Peyer's patch (tissue), 4 donors: ENCODE results near the gene PSRC1. TPM values are rescaled to one million over a fixed set of nuclear protein-coding genes. Genes with fewer than 3 reads are reported as not detected.

Experiments
- DNase-seq, 3 donors: peaks; one replicate each; pipeline ENCODE4 v3.0.0-alpha.2; 2017 to 2019
- H3K27ac ChIP-seq, 4 donors: fragments of 200-600 bp; sonication (generic); one replicate each; pipeline ENCODE4 v1.5.1; 2016 to 2019
- H3K27me3 ChIP-seq, 2 donors: fragments of 200-600 bp; sonication (generic); one replicate each; pipeline ENCODE4 v1.5.1; 2019
- H3K36me3 ChIP-seq, 3 donors: fragments of 200-600 bp; sonication (generic); one replicate each; pipeline ENCODE4 v1.5.1; 2016 to 2019
- H3K4me1 ChIP-seq, 4 donors: fragments of 200-600 bp; sonication (generic); one replicate each; pipeline ENCODE4 v1.5.1; 2016 to 2019
- H3K4me3 ChIP-seq, 4 donors: fragments of 200-600 bp; sonication (generic); 1 replicate in 3 of 4; 2 replicates in 1 of 4; pipeline ENCODE4 v1.5.1; 2016 to 2019; ENCODE audit warnings: mild to moderate bottlenecking in 1 of 4
- H3K9me3 ChIP-seq, 4 donors: fragments of 200-600 bp; sonication (generic); one replicate each; pipeline ENCODE4 v1.5.1; 2016 to 2019; ENCODE audit warnings: mild to moderate bottlenecking in 1 of 4
- CTCF ChIP-seq, 6 experiments: fragments of 450-650 bp in 4 of 6; fragments of 200-600 bp in 2 of 6; sonication (generic) in 1 of 6; IDR thresholded peaks; one replicate each; pipeline ENCODE4 v1.5.1; 2017 to 2019; ENCODE audit warnings: antibody characterized with exemption in 6 of 6, mild to moderate bottlenecking in 3 of 6, moderate library complexity in 1 of 6
- POLR2A ChIP-seq, 2 donors: fragments of 450-650 bp; IDR thresholded peaks; one replicate each; pipeline ENCODE4 v1.5.1; 2017; ENCODE audit warnings: antibody characterized with exemption in 2 of 2, mild to moderate bottlenecking in 2 of 2, moderate library complexity in 2 of 2
- total RNA-seq, 4 donors: library from RNA; depleted of rRNA; stranded (reverse); fragments of >200 nt; gene quantifications; one replicate each; pipeline ENCODE4 v1.1.0, GENCODE V29; 2016

PSRC1 gene
- total RNA-seq, 4 donors from 2014 or later, result 3.5 to 8.3 (median 4.5) TPM

- Histone ChIP-seq H3K27me3 (no peaks in the 10 kb centered on the region), H3K4me3 (peak overlapping the region in 2 of 4 donors; percentile 82), H3K9me3 (no peaks in the 10 kb centered on the region), H3K4me1 (peaks cover 0 to 36% (median 8%) of the 10 kb centered on the region in 4 donors), H3K36me3 (no peaks in the 10 kb centered on the region), H3K27ac (no peak overlapping the region)
- DNase-seq, result no peak
- TF ChIP-seq POLR2A (IDR thresholded peaks at IDR 0.05), result no peak
- no peak for TF ChIP-seq CTCF (IDR thresholded peaks at IDR 0.05)
These were observed 32.3 kb downstream of the PSRC1 start for GRCh38 chr1:109250454-109251276.

- H3K9me3 ChIP-seq, result no peaks in the 10 kb centered on the region
- H3K4me1 ChIP-seq, result peaks cover 0 to 29% (median 8%) of the 10 kb centered on the region in 4 donors
- peak overlapping the region; percentile 44 to 82 (median 74) for H3K4me3 ChIP-seq
- H3K36me3 ChIP-seq, result no peaks in the 10 kb centered on the region
- H3K27ac ChIP-seq, result peak overlapping the region in 1 of 4 donors; percentile 31
- TF ChIP-seq CTCF (IDR thresholded peaks at IDR 0.05), result no peak
- TF ChIP-seq POLR2A (IDR thresholded peaks at IDR 0.05), result no peak
- H3K27me3 ChIP-seq, result no peaks in the 10 kb centered on the region
- DNase-seq, result no peak
These were observed 33.1 kb downstream of the PSRC1 start for GRCh38 chr1:109249654-109250401.

DNA sequence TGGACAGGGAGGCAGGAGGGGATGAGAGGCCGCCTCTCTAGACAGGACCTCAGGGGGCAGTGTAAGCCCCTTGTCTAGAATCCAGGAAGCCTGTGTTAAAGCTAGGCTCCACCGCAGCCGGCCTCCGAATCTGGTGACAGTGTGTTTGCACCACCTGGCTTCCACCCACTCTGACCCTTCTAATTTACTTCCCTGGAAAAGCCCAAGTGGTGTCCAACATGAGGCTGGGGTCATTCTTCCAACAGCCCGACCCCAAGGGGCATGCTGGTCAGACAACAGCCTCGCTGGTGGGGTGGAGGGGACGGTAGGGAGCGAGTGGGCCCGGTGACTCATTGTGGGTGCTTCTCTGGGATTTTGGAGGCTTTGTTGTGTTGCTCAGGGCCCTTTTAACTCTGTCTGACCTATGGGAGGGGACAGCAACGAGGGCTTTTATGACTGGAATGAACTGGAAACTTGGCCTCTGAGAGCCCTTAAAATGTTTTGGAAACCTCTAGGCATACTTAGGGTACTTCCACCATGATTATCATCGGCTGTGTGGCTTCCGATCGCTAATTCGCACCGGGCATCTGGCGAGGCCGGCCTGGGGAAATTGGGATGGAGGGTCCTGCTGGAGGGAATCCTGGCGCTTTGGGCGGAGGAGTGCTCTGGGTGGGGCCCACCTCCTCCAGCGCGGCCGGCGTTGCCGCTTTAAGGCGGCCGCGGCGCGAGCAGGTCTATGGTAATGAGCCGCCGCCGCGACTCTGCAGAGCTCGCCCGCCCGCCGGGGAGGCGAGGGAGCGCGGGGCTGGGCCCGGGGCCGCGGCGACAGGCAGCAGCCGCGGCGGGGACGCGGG is 33.9 kb downstream of the PSRC1 start, which contains the start of gene CELSR2:
Gene CELSR2 (plus strand): TSS at position 743 of the 833 bp plus-strand sequence. CDS start 541 bp downstream, outside the sequence.
- TF ChIP-seq POLR2A (IDR thresholded peaks at IDR 0.05) (no peak), CTCF (IDR thresholded peaks at IDR 0.05) (no peak)
- Histone ChIP-seq H3K9me3 (no peaks in the 10 kb centered on the region), H3K36me3 (no peaks in the 10 kb centered on the region), H3K4me1 (peaks cover 0 to 22% (median 8%) of the 10 kb centered on the region in 4 donors), H3K27me3 (no peaks in the 10 kb centered on the region), H3K4me3 (peak within 1 kb of the TSS; percentile 44 to 82 (median 74)), H3K27ac (peak within 1 kb of the TSS in 1 of 4 donors; percentile 31)
- peak; percentile 52 to 80 (median 77) for DNase-seq

- TF ChIP-seq POLR2A (IDR thresholded peaks at IDR 0.05) (no peak), CTCF (IDR thresholded peaks at IDR 0.05) (no peak)
- DNase-seq, result peak in 1 of 3 donors; percentile 34
- Histone ChIP-seq H3K27me3 (no peaks in the 10 kb centered on the region), H3K4me3 (no peak overlapping the region), H3K27ac (no peak overlapping the region), H3K36me3 (no peaks in the 10 kb centered on the region), H3K9me3 (no peaks in the 10 kb centered on the region), H3K4me1 (peaks cover 0 to 16% (median 8%) of the 10 kb centered on the region in 4 donors)
These were observed 34.5 kb downstream of the PSRC1 start for GRCh38 chr1:109248444-109248796.
